Stimulated activated CD4-positive, alpha-beta T cell treated with anti-CD3 and anti-CD28 coated beads, Interleukin-2, amount 100 ng/mL, for 4 hours (primary cell): ENCODE data around the gene TMEM218.
"Not testable (repeated sequence)": the region's sequence is repeated elsewhere in the genome, so short reads cannot be mapped to it uniquely, and the experiment has no call there.

Experiments used
- DNase-seq: peaks from one replicate; pipeline ENCODE4 v3.0.0-alpha.2; 2020; ENCODE audit warnings: low read depth

Gene TMEM218

GRCh38 chr11:125075242-125075625 lies 36.2 kb downstream of the TMEM218 start:
- no peak for DNase-seq

- no peak for DNase-seq
Observed at GRCh38 chr11:125074511-125075241, 36.8 kb downstream of the TMEM218 start.

- DNase-seq, result no peak
Observed at GRCh38 chr11:125073616-125074483, 37.6 kb downstream of the TMEM218 start.

GRCh38 chr11:125072961-125073590 lies 38.4 kb downstream of the TMEM218 start:
- DNase-seq, result no peak

- no peak for DNase-seq
Observed at GRCh38 chr11:125072218-125072960, 39.0 kb downstream of the TMEM218 start.

DNA sequence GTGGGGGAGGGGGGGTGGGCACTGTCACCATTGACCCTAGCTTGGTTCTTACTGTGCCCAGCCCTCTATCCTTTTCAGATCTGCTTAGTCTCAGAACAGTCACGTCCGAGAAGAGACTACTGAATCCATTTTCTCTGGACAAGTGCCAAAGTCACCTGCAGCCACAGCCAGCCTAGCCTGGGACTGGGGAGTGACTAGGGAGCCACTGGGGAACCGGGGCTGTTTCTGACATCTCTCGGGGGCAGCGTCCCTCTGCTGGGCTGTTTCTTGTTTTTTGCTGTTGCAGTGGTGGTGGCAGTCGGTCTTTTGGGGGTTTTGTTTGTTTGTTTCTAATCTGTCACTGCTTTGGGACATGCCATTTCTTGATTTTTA lies 39.6 kb downstream of the TMEM218 start:
- no peak for DNase-seq

DNA sequence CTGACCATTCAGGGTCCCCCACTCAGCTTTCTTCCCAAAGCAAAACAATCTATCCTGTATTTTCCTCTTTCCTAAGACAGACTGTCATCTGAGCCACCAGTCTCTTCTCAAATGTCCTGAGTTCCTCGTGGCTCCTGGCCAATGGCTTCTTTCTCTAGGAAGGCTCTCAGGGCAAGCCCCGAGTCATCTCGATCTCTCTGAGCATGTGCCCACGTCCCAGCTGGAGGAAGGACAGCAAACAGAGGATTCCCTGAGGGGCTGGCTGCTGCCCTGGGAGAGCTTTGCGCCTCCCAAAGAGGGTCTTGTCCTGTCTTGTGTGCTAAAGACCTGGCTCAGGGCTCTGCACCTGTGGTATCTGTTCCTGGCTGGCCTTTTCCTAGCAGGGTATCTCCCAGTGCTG lies 40.0 kb downstream of the TMEM218 start:
- no peak for DNase-seq

GRCh38 chr11:125070699-125071254 lies 40.6 kb downstream of the TMEM218 start:
- DNase-seq, result no peak

GRCh38 chr11:125069796-125070195 lies 41.6 kb downstream of the TMEM218 start:
- no peak for DNase-seq

DNA sequence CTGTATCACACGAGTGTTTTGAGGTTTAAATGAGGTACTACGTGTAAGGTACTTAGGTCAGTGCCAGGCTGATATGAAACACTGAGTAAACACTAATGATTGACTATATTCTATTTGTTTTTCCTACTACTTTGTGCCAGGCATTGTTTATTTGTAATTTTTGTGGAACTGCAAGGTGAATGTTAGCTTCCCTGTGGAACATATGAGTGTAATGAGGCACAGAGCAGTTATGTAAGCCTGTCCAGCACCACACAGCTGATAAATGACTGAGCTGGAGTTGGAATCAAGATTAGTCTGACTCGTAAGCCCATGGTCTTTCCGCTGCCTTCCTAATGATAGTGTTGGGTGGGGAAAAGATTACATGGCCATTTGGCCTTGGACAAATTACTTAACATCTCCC lies 42.4 kb downstream of the TMEM218 start:
- DNase-seq, result no peak

GRCh38 chr11:125068368-125068767 lies 43.1 kb downstream of the TMEM218 start:
- DNase-seq, result no peak

- DNase-seq, result no peak
Observed at GRCh38 chr11:125064070-125064469, 47.4 kb downstream of the TMEM218 start.

GRCh38 chr11:125063429-125064043 lies 47.9 kb downstream of the TMEM218 start:
- no peak for DNase-seq

GRCh38 chr11:125062931-125063428 lies 48.4 kb downstream of the TMEM218 start, which contains the start of gene SLC37A2:
Gene SLC37A2 (plus strand): TSS chr11:125063305. CDS start chr11:125063368, 63 bp downstream.
- DNase-seq, result peak; percentile 29

DNA sequence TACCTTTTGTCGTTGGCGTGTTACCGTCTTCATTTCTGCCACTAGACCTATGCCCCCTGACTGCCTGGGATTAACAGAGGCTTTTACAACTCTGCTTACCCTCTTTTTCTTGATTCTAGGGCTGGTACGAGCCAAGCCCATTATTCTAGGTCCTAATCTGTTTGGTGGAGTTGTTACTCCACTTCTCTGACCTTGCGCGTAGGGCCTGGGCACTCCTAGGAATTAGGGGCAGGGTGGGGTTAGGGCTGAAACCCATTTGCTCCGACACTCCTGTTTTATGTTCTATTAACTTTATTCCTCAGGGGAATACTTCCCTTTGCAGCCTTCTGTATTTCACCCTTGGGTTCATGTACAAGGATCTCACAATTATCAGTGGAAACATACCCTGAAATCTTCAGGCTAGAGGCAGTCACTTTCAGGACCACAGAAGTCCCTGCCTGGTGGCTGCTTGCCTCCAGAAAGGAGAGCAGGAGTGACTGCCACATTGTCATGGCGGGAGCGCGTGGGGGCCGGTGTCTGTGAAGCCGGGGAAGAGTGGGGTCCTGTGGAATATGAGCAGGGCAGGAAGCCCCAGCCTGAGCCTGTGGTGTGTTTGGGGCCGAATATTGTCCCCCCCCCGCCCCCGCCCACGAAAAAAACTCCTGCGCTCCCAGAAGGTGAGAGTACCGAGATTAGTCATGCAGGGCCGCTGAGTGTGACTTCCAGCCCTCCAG lies 49.1 kb downstream of the TMEM218 start:
- no peak for DNase-seq

GRCh38 chr11:125061281-125061680 lies 50.1 kb downstream of the TMEM218 start:
- DNase-seq, result no peak

- DNase-seq, result no peak
Observed at GRCh38 chr11:125057693-125058016, 53.8 kb downstream of the TMEM218 start.

- no peak for DNase-seq
Observed at GRCh38 chr11:125056931-125057692, 54.3 kb downstream of the TMEM218 start.

DNA sequence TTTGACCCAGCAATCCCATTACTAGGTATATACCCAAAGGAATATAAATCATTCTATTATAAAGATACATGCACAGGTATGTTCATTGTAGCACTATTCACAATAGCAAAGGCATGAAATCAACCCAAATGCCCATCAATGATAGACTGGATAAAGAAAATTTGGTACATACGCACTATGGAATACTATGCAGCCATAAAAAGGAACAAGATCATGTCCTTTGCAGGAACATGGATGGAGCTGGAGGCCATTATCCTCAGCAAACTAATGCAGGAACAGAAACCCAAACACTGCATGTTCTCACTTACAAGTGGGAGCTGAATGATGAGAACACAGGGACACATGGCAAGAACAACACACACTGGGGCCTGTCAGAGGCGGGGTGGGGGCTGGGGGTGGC lies 55.3 kb downstream of the TMEM218 start:
- not testable (repeated sequence) for DNase-seq
